Heart left ventricle (tissue), 16 donors: ENCODE data around the gene RAB27B. TPM values are rescaled to one million over a fixed set of nuclear protein-coding genes. Genes with fewer than 3 reads are reported as not detected.

ENCODE experiments used
- ATAC-seq, 4 donors: fragments of 200-7000 bp; cut with Tn5 transposase; one replicate each; pipeline ENCODE4 v1.9.1; 2020 to 2022; ENCODE audit warnings: moderate library complexity in 4 of 4, mild to moderate bottlenecking in 3 of 4, moderate number of reproducible peaks in 1 of 4
- DNase-seq, 5 donors: peaks; one replicate each; pipeline ENCODE4 v3.0.0-alpha.2; 2020
- H3K27ac ChIP-seq, 12 donors: fragments of 200-600 bp; sonication (generic) in 4 of 12; one replicate each; pipeline versions ENCODE4 v1.5.0 to v1.8.0; 2016 to 2022; ENCODE audit warnings: mild to moderate bottlenecking in 2 of 12
- H3K27me3 ChIP-seq, 9 donors: fragments of 200-600 bp; sonication (generic) in 2 of 9; one replicate each; pipeline versions ENCODE4 v1.5.1 to v1.8.0; 2016 to 2022; ENCODE audit warnings: mild to moderate bottlenecking in 3 of 9
- H3K36me3 ChIP-seq, 9 donors: fragments of 200-600 bp; sonication (generic) in 2 of 9; one replicate each; pipeline versions ENCODE4 v1.5.0 to v1.8.0; 2018 to 2022; ENCODE audit warnings: mild to moderate bottlenecking in 2 of 9
- H3K4me1 ChIP-seq, 12 donors: fragments of 200-600 bp; sonication (generic) in 4 of 12; one replicate each; pipeline versions ENCODE4 v1.5.0 to v1.8.0; 2016 to 2022; ENCODE audit warnings: mild to moderate bottlenecking in 3 of 12
- H3K4me3 ChIP-seq, 12 donors: fragments of 200-600 bp; sonication (generic) in 4 of 12; one replicate each; pipeline versions ENCODE4 v1.5.0 to v1.8.0; 2017 to 2022; ENCODE audit warnings: mild to moderate bottlenecking in 9 of 12, moderate library complexity in 4 of 12
- H3K9me3 ChIP-seq, 12 donors: fragments of 200-600 bp; sonication (generic) in 4 of 12; one replicate each; pipeline versions ENCODE4 v1.5.0 to v1.8.0; 2016 to 2022; ENCODE audit warnings: mild to moderate bottlenecking in 1 of 12
- POLR2A ChIP-seq, 2 donors: fragments of 450-650 bp; IDR thresholded peaks; one replicate each; pipeline ENCODE4 v1.6.1; 2017; ENCODE audit warnings: antibody characterized with exemption in 2 of 2, mild to moderate bottlenecking in 2 of 2, moderate library complexity in 2 of 2
- WGBS, 4 donors: extraction: QIAGEN DNeasy Blood & Tissue Kit in 2 of 4; methylation state at CpG; one replicate each; pipeline versions ENCODE4 v1.1.5 to v1.1.7; 2013 to 2018; 5-methylcytosine and 5-hydroxymethylcytosine counted together
- intact Hi-C, 10 donors: fragments of 100-400 bp; cut with DNase I; formaldehyde crosslinking; loops; one replicate each; pipeline versions ENCODE4 v1.11.1 to v1.14.2; 2022
- polyA plus RNA-seq, 2 donors: library from polyadenylated mRNA; stranded (reverse); fragments of 200-250 nt; gene quantifications; one replicate each; pipeline ENCODE4 v1.2.3, GENCODE V29; 2013
- total RNA-seq, 9 donors: library from RNA; depleted of rRNA in 2 of 9; stranded (reverse); fragments of >200 nt in 2 of 9; fragmentation: NEBNext Ultra II Directional in 3 of 9; extraction: Animal tissue kit (Norgen Biotek cat#: 25700) in 3 of 9; gene quantifications; one replicate each; pipeline versions ENCODE4 v1.1.0 to v1.2.4, GENCODE V29; 2016 to 2023
- TF ChIP-seq, protein P1 (sequence below), 12 donors: fragments of 200-600 bp; sonication (generic) in 4 of 12; IDR thresholded peaks; one replicate each; pipeline versions ENCODE4 v1.5.0 to v1.8.0; 2018 to 2022; ENCODE audit warnings: antibody characterized with exemption in 12 of 12, mild to moderate bottlenecking in 5 of 12
- donor health status: ischemic (EF 13 %, LVEDD 7.1; RV severe dilation, severe dysfunction).
- donor health status: healthy with polysubstance abuse.
- donor health status: DM: no; HTN: yes; CAD: no.
- donor health status: DM: no; HTN: no; CAD: no.
- donor health status: ischemic (EF 25% LVEDD 6.9; RV normal size, moderate dysfunction).
- donor health status: ischemic (EF 25% LVEDD 5.7; RV mildly dilated, moderate dysfunction).
- donor health status: healthy.
- donor health status: DM: yes; HTN: yes; CAD: no.
- donor health status: ischemic (EF 35%, LVEDD 5.7; RV mildly dilated, moderate dysfunction).
- donor health status: nonischemic (EF 11% LVEDD 7.7; RV severe dilation, severe dysfunction).
- donor health status: DM: yes; HTN: yes; CAD: no.
- donor health status: PGD.
- donor health status: ischemic (EF 29% LVEDD 5.4; RV normal size, mild dysfunction).
- donor health status: nonischemic (EF 23%, LVEDD 6.1; RV moderate dilation, normal function).

RAB27B gene
- total and polyA plus RNA-seq, 11 donors = 0.03 to 1.5 (median 0.13) TPM; not detected in 2

DNA sequence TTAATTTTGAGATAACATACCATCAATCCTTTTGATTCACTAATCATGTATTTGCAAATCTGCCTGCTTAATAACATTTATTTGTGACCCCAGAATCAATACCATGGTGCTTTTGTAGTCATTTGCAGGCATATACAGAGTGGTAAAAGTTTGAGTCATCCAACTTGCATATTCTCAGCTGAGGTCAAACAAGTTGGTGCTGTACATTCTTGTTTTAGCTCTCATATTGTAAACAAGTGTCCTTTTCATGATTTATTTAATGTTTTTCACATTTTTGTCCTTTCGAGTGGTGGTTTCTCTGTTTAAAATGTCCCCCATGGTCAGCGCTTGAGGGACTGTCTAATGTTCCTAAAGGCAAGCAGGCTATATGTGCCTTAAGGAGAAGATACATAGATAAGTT, 17.5 kb downstream of the RAB27B start:
- TF ChIP-seq, protein P1, sequence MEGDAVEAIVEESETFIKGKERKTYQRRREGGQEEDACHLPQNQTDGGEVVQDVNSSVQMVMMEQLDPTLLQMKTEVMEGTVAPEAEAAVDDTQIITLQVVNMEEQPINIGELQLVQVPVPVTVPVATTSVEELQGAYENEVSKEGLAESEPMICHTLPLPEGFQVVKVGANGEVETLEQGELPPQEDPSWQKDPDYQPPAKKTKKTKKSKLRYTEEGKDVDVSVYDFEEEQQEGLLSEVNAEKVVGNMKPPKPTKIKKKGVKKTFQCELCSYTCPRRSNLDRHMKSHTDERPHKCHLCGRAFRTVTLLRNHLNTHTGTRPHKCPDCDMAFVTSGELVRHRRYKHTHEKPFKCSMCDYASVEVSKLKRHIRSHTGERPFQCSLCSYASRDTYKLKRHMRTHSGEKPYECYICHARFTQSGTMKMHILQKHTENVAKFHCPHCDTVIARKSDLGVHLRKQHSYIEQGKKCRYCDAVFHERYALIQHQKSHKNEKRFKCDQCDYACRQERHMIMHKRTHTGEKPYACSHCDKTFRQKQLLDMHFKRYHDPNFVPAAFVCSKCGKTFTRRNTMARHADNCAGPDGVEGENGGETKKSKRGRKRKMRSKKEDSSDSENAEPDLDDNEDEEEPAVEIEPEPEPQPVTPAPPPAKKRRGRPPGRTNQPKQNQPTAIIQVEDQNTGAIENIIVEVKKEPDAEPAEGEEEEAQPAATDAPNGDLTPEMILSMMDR (IDR thresholded peaks at IDR 0.05) = no peak
- no peak for TF ChIP-seq POLR2A (IDR thresholded peaks at IDR 0.05)
- WGBS, 4 donors = 40 to 70% (median 48%) methylated on average over 2 of the region's 2 CpGs
- intact Hi-C loops = no loop called here

DNA sequence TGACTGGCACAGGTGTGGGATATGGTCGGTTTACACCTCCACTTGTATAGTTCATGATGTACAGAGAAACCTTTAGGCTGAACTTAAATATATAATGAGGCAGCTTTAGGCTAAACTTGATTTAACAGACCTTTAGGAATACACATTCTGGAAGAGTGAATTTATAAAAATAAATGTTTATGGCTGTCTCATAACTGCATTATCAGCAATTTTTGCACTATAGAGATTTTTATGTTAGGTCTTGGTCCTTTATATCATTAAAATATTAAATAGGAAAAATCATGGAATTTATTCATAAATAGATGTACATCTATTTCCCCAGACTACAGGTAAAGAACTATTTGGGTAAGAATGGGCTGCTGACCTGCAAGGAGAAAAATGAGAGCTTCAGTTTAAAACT, 19.8 kb downstream of the RAB27B start:
- DNase-seq = no peak
- WGBS, 4 donors = 78 to 97% (median 96%) methylated on average over 1 of the region's 1 CpG
- Histone ChIP-seq H3K27ac (no peak overlapping the region), H3K27me3 (no peaks in the 10 kb centered on the region), H3K36me3 (no peaks in the 10 kb centered on the region), H3K9me3 (no peaks in the 10 kb centered on the region), H3K4me3 (no peak overlapping the region), H3K4me1 (peaks cover 0 to 12% (median 0%) of the 10 kb centered on the region in 12 donors)
- TF ChIP-seq, protein P1 (IDR thresholded peaks at IDR 0.05) = no peak
- no peak for TF ChIP-seq POLR2A (IDR thresholded peaks at IDR 0.05)
- no peak for ATAC-seq
- intact Hi-C loops = no loop called here

More for the DNA sequence above, 17.5 kb downstream of the RAB27B start:
- no peaks in the 10 kb centered on the region for H3K4me1 ChIP-seq
- no peaks in the 10 kb centered on the region for H3K27me3 ChIP-seq
- no peak for ATAC-seq
- no peak overlapping the region for H3K4me3 ChIP-seq
- no peaks in the 10 kb centered on the region for H3K36me3 ChIP-seq
- H3K27ac ChIP-seq = no peak overlapping the region
- DNase-seq = no peak
- no peaks in the 10 kb centered on the region for H3K9me3 ChIP-seq

DNA sequence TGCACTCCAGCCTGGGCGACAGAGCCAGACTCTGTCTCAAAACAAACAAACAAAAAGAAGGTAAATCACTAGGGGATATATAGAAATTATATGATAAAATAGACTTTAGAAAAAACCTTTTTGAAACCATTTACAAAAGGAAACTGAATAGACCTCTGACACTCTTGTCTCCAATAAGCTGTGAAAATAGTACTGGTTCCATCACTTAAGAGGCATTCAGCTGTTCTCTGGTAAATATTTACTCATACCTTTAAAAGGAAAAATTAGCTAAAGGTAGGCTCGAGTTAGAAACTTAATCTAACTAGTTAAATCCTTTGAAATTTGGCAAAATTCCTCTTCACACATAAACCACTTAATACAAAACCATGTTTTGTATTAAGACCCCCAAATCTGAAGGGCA, 21.4 kb downstream of the RAB27B start:
- H3K4me1 ChIP-seq = peaks cover 0 to 16% (median 0%) of the 10 kb centered on the region in 12 donors
- no peak overlapping the region for H3K4me3 ChIP-seq
- no peak for DNase-seq
- intact Hi-C loops = no loop called here
- no peak for TF ChIP-seq POLR2A (IDR thresholded peaks at IDR 0.05)
- TF ChIP-seq, protein P1 (IDR thresholded peaks at IDR 0.05) = no peak
- no peak for ATAC-seq
- no peak overlapping the region for H3K27ac ChIP-seq
- H3K36me3 ChIP-seq = no peaks in the 10 kb centered on the region
- WGBS, 4 donors = 65 to 77% (median 70%) methylated on average over 2 of the region's 2 CpGs
- no peaks in the 10 kb centered on the region for H3K9me3 ChIP-seq
- H3K27me3 ChIP-seq = no peaks in the 10 kb centered on the region

DNA sequence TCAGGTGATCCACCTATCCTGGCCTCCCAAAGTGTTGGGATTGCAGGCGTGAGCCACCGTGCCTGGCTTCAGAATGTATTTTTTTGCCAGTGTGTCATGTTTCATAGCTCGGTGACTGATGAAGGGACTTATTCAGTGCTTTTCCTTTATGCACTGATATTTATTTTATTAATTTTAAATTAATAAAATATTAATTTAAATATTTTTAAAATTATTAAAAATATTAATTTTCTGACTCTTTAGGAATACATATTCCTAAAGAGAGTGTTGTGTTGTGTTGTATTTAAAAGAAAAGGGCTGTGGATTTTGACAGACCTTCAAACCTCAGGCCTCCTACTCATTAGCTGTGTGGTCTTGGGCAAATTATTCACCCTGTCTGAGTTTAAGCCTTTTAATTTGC, 22.3 kb downstream of the RAB27B start:
- ATAC-seq (no peak), DNase-seq (no peak)
- 92 to 96% (median 93%) methylated on average over 3 of the region's 3 CpGs for WGBS, 4 donors
- intact Hi-C loops = no loop called here
- no peaks in the 10 kb centered on the region for H3K27me3 ChIP-seq
- H3K4me3 ChIP-seq = no peak overlapping the region
- H3K9me3 ChIP-seq = no peaks in the 10 kb centered on the region
- no peak for TF ChIP-seq POLR2A (IDR thresholded peaks at IDR 0.05)
- TF ChIP-seq, protein P1 (IDR thresholded peaks at IDR 0.05) = no peak
- H3K27ac ChIP-seq = no peak overlapping the region
- H3K4me1 ChIP-seq = peaks cover 0 to 16% (median 0%) of the 10 kb centered on the region in 12 donors
- H3K36me3 ChIP-seq = no peaks in the 10 kb centered on the region
